ENCODE data around the gene PGAM2. TPM values are rescaled to one million over a fixed set of nuclear protein-coding genes. Genes with fewer than 3 reads are reported as not detected.
"Not testable (repeated sequence)": the region's sequence is repeated elsewhere in the genome, so short reads cannot be mapped to it uniquely, and the experiment has no call there.

Gene PGAM2
- total RNA-seq, 2 experiments from 2014 or later = 0.34 to 0.68 TPM

DNA sequence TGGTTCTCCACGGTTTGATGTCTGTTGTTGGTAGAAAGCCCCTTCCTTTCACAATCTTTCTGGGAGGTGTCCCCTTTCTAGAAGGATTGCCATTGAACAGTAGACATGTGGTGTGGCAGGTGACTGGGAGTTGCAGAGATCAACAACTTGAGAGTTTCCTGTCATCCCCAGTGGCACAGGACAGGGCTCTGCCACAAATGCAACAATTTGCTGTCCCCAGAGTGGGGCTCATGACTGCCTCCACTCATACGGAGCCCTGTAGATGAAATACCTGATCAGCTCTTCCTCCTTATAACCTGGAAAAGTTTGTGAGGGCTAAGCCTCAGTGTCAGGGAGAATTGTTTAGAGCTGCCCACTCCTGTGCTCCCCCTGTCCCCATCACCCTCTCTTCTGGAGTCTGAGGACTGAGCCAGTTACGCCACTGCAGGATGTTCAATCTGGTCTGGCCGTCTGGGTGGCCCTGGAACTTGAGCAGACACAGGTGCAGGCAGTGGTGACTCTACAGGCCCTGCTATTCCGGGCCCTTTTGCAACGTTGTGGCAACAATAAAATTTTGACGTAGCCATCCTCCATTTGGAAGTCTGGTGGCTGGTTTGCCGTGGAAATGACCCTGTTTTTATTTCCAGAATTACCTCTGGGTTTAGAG is 14.3 kb downstream of the PGAM2 start:
- Mint-ChIP-seq H3K36me3 (ENCODE audit: low read depth) (peaks cover 57% of the 10 kb centered on the region), H3K4me3 (no peak overlapping the region), H3K27me3 (ENCODE audit: low read depth) (no peaks in the 10 kb centered on the region), H3K27ac (peak overlapping the region; percentile 70), H3K9me3 (ENCODE audit: insufficient read depth) (no peaks in the 10 kb centered on the region), H3K4me1 (ENCODE audit: low read depth) (peaks cover 60% of the 10 kb centered on the region)
- POLR2A ChIA-PET = no interaction called here
- ATAC-seq (no peak), DNase-seq (no peak)
- CTCF ChIA-PET = interaction anchor here (1.0 kb wide), 1 partner anchor 31 kb away, joined by 4 read pairs; no protein-coding TSS in a partner anchor

DNA sequence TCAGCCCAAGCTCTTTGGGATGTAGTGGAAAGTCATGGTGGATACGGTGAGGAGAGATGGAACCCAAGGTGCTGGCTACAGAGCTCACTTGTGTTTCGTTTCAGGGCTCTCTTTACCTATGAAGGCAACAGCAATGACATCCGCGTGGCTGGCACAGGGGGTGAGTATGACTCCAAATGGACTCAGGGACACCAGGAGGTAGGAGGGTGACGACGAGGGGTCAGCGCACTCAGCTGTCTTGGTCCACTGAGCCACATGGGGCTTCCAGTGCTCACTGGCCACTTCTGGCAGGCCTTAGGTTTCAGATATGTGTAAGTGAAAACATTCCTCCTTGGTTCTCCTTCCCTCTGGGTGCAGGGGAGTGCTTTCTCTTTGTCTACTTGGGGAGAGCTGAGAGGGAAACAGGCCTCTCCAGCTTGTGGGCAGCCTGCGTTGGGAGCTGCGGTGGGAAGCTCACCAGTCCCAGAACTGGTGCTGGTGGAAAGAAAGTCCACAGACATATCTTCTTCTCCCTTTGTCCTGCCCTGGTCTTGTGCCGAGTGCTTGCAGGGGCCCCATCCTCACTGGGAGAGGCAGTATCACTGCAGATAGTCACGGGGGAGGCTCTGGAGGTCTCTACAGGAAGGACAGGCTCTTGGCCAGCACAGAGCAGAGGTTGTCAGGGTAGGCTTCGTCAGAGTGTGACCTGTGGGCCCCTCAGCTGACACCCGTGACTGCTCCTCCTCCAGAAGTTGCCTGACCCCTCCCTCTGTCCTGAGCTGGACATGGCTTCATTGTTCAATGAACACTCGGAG is 15.0 kb downstream of the PGAM2 start:
- H3K27me3 Mint-ChIP-seq (ENCODE audit: low read depth) = no peaks in the 10 kb centered on the region
- H3K36me3 Mint-ChIP-seq (ENCODE audit: low read depth) = peaks cover 58% of the 10 kb centered on the region
- H3K27ac Mint-ChIP-seq = peak overlapping the region; percentile 14
- CTCF ChIA-PET = interaction anchor here (1.2 kb wide), 1 partner anchor 31 kb away, joined by 3 read pairs; no protein-coding TSS in a partner anchor
- H3K4me3 Mint-ChIP-seq = no peak overlapping the region
- POLR2A ChIA-PET = no interaction called here
- no peaks in the 10 kb centered on the region for H3K9me3 Mint-ChIP-seq (ENCODE audit: insufficient read depth)
- DNase-seq (no peak), ATAC-seq (no peak)
- peaks cover 64% of the 10 kb centered on the region for H3K4me1 Mint-ChIP-seq (ENCODE audit: low read depth)

DNA sequence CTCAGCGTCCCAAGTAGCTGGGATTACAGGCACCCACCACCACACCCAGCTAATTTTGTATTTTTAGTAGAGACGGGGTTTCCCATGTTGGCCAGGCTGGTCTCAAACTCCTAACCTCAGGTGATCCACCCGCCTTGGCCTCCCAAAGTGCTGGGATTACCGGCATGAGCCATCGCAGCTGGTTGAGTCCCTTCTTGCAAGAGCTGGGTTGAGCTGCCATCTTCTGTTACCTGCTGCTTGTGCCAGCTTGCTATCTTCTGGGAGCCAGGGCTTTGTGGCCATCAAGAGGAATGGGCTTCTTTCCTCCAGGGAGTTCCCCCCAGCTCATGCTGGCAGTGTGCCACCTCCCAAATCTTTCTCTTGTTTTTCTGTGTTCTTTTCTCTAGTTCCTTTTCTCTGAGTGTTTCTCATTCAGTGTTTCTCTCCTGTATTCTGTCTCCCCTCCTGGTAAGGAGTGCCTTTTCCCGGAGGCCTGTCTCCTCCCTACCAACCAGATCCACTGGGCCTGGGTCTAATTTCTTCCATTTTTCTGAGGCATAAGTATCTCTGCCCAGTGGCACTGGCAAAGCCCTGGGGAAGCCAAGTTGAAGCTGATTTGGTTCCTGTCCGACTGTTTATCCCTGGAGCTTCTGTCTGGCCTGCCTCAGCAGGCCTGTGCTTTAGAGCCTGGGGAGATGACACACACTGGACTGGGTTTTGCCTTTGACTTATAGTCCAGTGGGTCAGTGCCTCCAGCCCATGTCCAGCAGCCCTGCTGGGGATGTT is 17.2 kb downstream of the PGAM2 start:
- POLR2A ChIA-PET = interaction anchor here (0.7 to 1.3 kb wide), 3 partner anchors 33 to 153 kb away, joined by 3 to 4 read pairs (median 3); partner anchors contain the start of gene YKT6
- no peak for ATAC-seq
- Mint-ChIP-seq H3K36me3 (ENCODE audit: low read depth) (peaks cover 54% of the 10 kb centered on the region), H3K27ac (peak overlapping the region; percentile 58), H3K4me1 (ENCODE audit: low read depth) (peaks cover 68% of the 10 kb centered on the region), H3K9me3 (ENCODE audit: insufficient read depth) (no peaks in the 10 kb centered on the region), H3K27me3 (ENCODE audit: low read depth) (no peaks in the 10 kb centered on the region), H3K4me3 (no peak overlapping the region)
- CTCF ChIA-PET = interaction anchor here (1.3 kb wide), 1 partner anchor 28 kb away, joined by 3 read pairs; no protein-coding TSS in a partner anchor
- DNase-seq = no peak

DNA sequence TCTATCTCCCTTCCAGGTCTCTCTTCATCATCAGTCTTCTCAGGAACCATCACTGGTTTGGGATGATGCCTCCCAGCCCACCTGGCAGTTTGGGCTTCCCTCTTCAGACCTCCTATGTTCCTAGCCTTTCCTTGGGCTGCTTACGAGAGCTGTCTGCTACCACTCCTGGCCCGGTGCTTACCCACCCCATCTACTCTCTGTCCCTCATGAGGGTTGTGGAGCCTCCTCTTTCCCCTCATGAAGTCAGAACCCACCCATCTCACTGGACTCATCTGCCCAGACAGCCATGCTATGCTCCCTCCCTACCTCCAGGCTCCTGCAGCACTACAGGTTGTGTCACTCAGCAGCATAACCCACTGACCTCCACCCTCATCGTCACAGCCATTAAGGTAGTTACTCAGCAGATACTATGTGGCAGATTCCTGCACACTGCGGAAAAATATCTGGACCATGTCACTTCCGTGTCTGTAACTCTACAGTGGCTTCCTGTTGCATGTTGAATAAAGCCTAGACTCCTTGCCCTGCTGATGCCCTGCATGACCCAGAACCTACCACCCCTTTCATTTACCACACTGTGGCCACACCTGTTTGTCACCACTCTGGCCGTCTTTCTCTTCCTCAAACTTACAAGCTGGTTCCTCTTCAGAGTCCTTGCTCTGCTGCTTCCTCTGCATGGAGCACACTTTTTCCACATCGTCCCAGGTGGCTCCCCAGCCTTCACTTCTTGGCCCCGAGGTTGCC is 18.9 kb downstream of the PGAM2 start:
- H3K27me3 Mint-ChIP-seq (ENCODE audit: low read depth) = no peaks in the 10 kb centered on the region

DNA sequence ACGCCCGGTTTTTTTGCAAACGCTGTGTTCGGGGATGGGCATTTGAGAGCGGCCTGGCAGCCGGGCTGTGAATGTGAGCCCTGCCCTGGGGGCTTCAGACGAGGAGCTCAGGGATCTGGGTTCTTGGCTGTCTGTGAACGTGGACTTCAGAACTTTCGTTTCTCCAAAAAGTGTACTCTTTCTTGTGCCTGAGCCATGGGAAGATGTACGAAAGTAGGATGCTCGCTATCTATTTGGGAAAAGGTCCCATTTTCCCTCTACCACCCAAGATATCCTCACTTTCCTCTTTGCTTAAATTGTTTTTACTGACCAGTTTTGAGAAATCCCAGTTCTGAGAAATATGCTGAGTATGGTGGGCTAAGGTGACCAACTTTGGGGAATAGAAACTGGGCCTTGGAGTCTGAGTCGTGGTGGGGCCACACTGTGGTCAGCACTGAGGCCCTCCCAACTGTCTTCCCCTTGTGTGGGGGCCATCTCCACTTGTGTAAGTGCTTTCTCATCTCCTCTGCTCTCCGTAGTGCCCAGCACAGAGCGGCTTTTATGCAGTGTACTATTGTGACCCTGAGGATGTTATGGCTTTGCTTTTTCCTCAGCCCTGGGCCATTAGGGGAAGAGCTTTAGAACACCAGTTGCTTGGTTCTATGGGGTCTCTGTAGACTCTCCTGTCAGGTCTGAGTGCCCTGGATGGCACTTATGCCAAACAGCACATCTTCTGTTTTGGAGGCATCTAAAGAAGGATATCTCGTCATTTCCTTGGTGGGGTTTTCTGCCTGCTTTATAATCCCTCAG is 19.9 kb downstream of the PGAM2 start:
- POLR2A ChIA-PET = interaction anchor here (0.6 to 2.0 kb wide), 4 partner anchors 20 to 51 kb away, joined by 3 to 15 read pairs (median 4); partner anchors contain the start of gene PGAM2
- peaks cover 34% of the 10 kb centered on the region for H3K36me3 Mint-ChIP-seq (ENCODE audit: low read depth)
- H3K4me1 Mint-ChIP-seq (ENCODE audit: low read depth) = peaks cover 57% of the 10 kb centered on the region
- no peaks in the 10 kb centered on the region for H3K9me3 Mint-ChIP-seq (ENCODE audit: insufficient read depth)
- CTCF ChIA-PET = interaction anchor here (0.6 to 1.5 kb wide), 2 partner anchors 8 to 36 kb away, joined by 3 to 4 read pairs; no protein-coding TSS in a partner anchor
- H3K4me3 Mint-ChIP-seq = peak overlapping the region; percentile 94
- ATAC-seq (peak; percentile 9), DNase-seq (peak; percentile 26)
- no peaks in the 10 kb centered on the region for H3K27me3 Mint-ChIP-seq (ENCODE audit: low read depth)
- peak overlapping the region; percentile 90 for H3K27ac Mint-ChIP-seq

More for the DNA sequence above, 18.9 kb downstream of the PGAM2 start:
- CTCF ChIA-PET = interaction anchor here (0.7 to 1.5 kb wide), 3 partner anchors 27 to 35 kb away, joined by 3 to 4 read pairs (median 3); no protein-coding TSS in a partner anchor
- ATAC-seq (peak; percentile 47), DNase-seq (peak; percentile 66)
- POLR2A ChIA-PET = interaction anchor here (1.1 to 1.5 kb wide), 3 partner anchors 16 to 51 kb away, joined by 3 to 4 read pairs (median 4); partner anchors contain the start of gene PGAM2
- H3K36me3 Mint-ChIP-seq (ENCODE audit: low read depth) = peaks cover 43% of the 10 kb centered on the region
- H3K4me3 Mint-ChIP-seq = peak overlapping the region; percentile 94
- H3K9me3 Mint-ChIP-seq (ENCODE audit: insufficient read depth) = no peaks in the 10 kb centered on the region
- peak overlapping the region; percentile 90 for H3K27ac Mint-ChIP-seq
- H3K4me1 Mint-ChIP-seq (ENCODE audit: low read depth) = peaks cover 61% of the 10 kb centered on the region

DNA sequence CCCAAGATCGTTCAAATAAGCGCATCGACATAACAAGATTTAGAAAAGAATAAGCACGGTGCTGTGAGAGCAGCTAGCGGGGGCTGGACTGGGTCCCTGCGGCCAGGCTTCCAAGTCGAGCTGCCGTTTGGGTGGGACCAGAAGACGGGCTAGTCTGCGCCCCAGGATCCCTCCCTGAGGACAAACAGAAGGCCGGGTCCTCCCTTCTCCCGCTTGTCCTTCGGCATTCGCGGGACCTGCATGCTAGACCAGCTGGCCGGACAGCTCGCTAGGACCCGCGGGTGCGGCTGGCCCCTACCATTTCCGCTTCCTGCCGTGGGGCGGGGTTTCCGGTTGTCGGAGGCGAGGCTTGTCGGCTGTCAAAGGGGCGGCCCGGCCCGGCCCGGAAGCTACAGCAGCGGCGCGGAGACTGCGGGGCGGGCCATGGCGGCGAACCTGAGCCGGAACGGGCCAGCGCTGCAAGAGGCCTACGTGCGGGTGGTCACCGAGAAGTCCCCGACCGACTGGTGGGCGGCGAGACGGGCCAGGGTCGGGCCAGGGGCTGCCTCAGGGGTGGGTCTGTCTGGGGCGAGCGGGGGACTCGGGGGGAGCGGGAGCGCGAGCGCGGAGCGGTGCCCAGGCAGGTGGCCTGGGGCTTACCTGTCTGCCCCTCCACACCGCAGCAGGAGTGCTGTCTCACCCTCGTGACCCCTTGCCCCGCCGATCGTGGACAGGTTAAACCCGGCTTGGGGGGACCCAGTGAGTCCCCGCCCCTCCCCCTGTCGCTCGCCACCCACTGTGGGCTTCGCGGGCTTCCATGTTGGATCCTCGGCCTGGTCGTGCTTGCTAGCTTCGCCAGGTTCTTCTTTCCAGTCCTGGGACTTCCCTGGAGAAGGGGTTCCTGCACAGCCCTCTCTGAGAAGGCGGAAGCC is 20.8 kb downstream of the PGAM2 start, which contains the start of gene DBNL:
Gene DBNL, plus strand, starts transcription at position 388 of the 911 bp plus-strand sequence. Its CDS starts 36 bp downstream, at position 424.
- ATAC-seq (peak; percentile 71), DNase-seq (peak; percentile 95)
- Mint-ChIP-seq H3K27ac (peak within 1 kb of the TSS; percentile 90), H3K27me3 (ENCODE audit: low read depth) (no peaks in the 10 kb centered on the region), H3K4me1 (ENCODE audit: low read depth) (peaks cover 48% of the 10 kb centered on the region), H3K9me3 (ENCODE audit: insufficient read depth) (no peaks in the 10 kb centered on the region), H3K36me3 (ENCODE audit: low read depth) (peaks cover 32% of the 10 kb centered on the region), H3K4me3 (peak within 1 kb of the TSS; percentile 94)
- ChIA-PET POLR2A (interaction anchor here (0.5 to 2.0 kb wide), 12 partner anchors 10 to 583 kb away, joined by 3 to 15 read pairs (median 3); partner anchors contain the start of genes PGAM2, POLD2 and YKT6), CTCF (interaction anchor here (0.6 to 1.5 kb wide), 5 partner anchors 9 to 37 kb away, joined by 3 to 6 read pairs (median 3); no protein-coding TSS in a partner anchor)

DNA sequence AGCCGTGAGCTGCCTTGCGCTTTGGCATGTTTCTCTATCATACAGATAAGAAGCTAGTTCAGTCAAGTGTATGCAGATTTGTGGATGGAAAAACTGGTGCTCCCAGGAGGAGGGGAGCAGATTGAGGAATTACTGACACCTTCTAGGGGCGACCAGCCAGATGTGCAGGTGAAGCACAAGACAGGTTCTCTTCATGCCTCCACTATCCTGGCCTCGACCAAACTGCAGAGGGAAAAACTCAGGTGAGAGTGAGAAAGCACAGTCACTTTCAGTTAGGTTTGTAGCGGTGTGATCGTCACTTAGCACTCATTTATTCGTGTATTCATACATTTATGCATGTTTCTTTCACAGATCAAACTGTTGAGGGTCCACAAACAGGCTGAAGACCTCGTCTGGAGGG is 21.5 kb downstream of the PGAM2 start:
- Mint-ChIP-seq H3K27ac (peak overlapping the region; percentile 90), H3K4me3 (peak overlapping the region; percentile 94), H3K27me3 (ENCODE audit: low read depth) (no peaks in the 10 kb centered on the region), H3K9me3 (ENCODE audit: insufficient read depth) (no peaks in the 10 kb centered on the region), H3K36me3 (ENCODE audit: low read depth) (peaks cover 34% of the 10 kb centered on the region), H3K4me1 (ENCODE audit: low read depth) (peaks cover 47% of the 10 kb centered on the region)
- ChIA-PET POLR2A (interaction anchor here (0.8 to 2.0 kb wide), 8 partner anchors 11 to 584 kb away, joined by 3 to 15 read pairs (median 3); partner anchors contain the start of genes POLD2 and YKT6), CTCF (interaction anchor here (0.9 to 1.5 kb wide), 3 partner anchors 24 to 38 kb away, joined by 3 to 6 read pairs (median 3); no protein-coding TSS in a partner anchor)
- DNase-seq (peak; percentile 30), ATAC-seq (no peak)

DNA sequence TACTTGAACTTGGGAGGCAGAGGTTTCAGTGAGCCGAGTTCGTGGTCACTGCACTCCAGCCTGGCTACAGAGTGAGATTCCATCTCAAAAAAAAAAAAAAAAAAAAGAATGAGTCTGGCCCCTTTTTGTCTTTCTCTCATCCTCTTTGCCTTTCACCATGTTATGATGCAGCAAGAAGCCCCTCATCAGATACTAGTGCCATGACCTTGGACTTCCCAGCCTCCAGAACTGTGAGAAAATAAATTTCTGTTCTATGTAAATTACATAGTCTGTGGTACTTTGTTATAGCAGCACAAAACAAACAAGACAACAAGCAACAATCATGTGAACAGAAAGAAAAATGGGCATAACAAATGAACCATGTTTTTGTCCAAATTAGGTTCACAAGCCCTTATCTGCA is 23.1 kb downstream of the PGAM2 start:
- no peak for ATAC-seq
- no peaks in the 10 kb centered on the region for H3K27me3 Mint-ChIP-seq (ENCODE audit: low read depth)
- ChIA-PET POLR2A (no interaction called here), CTCF (no interaction called here)
- DNase-seq = no peak
- peaks cover 36% of the 10 kb centered on the region for H3K4me1 Mint-ChIP-seq (ENCODE audit: low read depth)
- H3K9me3 Mint-ChIP-seq (ENCODE audit: insufficient read depth) = no peaks in the 10 kb centered on the region
- H3K36me3 Mint-ChIP-seq (ENCODE audit: low read depth) = peaks cover 26% of the 10 kb centered on the region
- no peak overlapping the region for H3K4me3 Mint-ChIP-seq
- peak overlapping the region; percentile 68 for H3K27ac Mint-ChIP-seq

DNA sequence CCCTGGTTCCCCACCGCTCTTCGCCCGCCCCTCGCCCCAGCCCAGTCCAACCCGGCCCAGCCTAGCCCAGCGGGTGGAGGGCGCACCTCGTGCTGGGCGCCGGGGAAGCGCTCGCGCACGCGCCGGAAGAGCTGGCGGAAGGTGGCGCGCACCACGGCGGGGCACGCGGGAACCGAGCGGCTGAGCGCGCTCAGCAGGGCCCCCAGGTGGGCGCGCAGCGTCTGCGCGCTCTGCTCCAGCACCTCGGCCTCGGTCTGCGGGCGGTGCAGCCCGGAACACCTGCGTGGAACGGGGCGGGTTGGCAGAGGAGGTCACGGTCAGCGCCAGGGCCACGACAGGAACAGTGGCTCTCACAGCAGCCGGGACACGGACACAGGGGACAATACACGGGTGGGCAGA is 24.9 kb downstream of the PGAM2 start:
- DNase-seq (peak; percentile 74), ATAC-seq (peak; percentile 61)
- Mint-ChIP-seq H3K4me3 (peak overlapping the region; percentile 79), H3K4me1 (ENCODE audit: low read depth) (peaks cover 22% of the 10 kb centered on the region), H3K27ac (peak overlapping the region; percentile 91)
- POLR2A ChIA-PET; CTCF ChIA-PET; H3K36me3 Mint-ChIP-seq (ENCODE audit: low read depth); H3K27me3 Mint-ChIP-seq (ENCODE audit: low read depth); H3K9me3 Mint-ChIP-seq (ENCODE audit: insufficient read depth): not testable (repeated sequence)

Measured in activated CD8-positive, alpha-beta T cell treated with anti-CD3 and anti-CD28 coated beads, Interleukin-2, amount 10 ng/mL, durations not matched to agents 7 days and 5 days (primary cell).